ENCODE measurements around the gene PDXP.

The PDXP gene

GRCh38 chr22:37629928-37630327 lies 28.6 kb upstream of the PDXP start:
- DNase-seq: no peak

GRCh38 chr22:37630839-37631435 lies 27.6 kb upstream of the PDXP start:
- no peak for DNase-seq

GRCh38 chr22:37631448-37632173 lies 26.9 kb upstream of the PDXP start:
- DNase-seq: no peak

- DNase-seq: no peak
Observed at GRCh38 chr22:37632174-37633088, 26.1 kb upstream of the PDXP start.

- no peak for DNase-seq
Observed at GRCh38 chr22:37633089-37633624, 25.4 kb upstream of the PDXP start.

- no peak for DNase-seq
Observed at GRCh38 chr22:37633625-37634416, 24.7 kb upstream of the PDXP start.

- DNase-seq: no peak
Observed at GRCh38 chr22:37634417-37634924, 24.1 kb upstream of the PDXP start.

- no peak for DNase-seq
Observed at GRCh38 chr22:37635157-37635556, 23.4 kb upstream of the PDXP start.

- DNase-seq: no peak
Observed at GRCh38 chr22:37636186-37636948, 22.2 kb upstream of the PDXP start.

GRCh38 chr22:37636949-37637273 lies 21.6 kb upstream of the PDXP start:
- no peak for DNase-seq

GRCh38 chr22:37638391-37639069 lies 20.0 kb upstream of the PDXP start:
- DNase-seq: no peak

GRCh38 chr22:37639070-37639760 lies 19.3 kb upstream of the PDXP start, which contains the start of gene SH3BP1:
TSS of gene SH3BP1 (plus strand) at chr22:37639669. CDS start at chr22:37639788, 119 bp downstream.
- DNase-seq: peak; percentile 21

GRCh38 chr22:37639771-37640590 lies 18.5 kb upstream of the PDXP start:
- no peak for DNase-seq

GRCh38 chr22:37640591-37641560 lies 17.6 kb upstream of the PDXP start:
- DNase-seq: no peak

GRCh38 chr22:37641561-37641949 lies 17.0 kb upstream of the PDXP start:
- no peak for DNase-seq

- DNase-seq: peak; percentile 52
Observed at GRCh38 chr22:37643225-37643847, 15.2 kb upstream of the PDXP start.

GRCh38 chr22:37647317-37647716 lies 11.2 kb upstream of the PDXP start:
- DNase-seq: no peak

GRCh38 chr22:37647928-37648327 lies 10.6 kb upstream of the PDXP start:
- no peak for DNase-seq
